Left colon (tissue), 2 donors: ENCODE results near the gene ROBO1. TPM values are rescaled to one million over a fixed set of nuclear protein-coding genes. Genes with fewer than 3 reads are reported as not detected.

Experiments used
- ATAC-seq: fragments of 200-7000 bp; cut with Tn5 transposase; one replicate; pipeline ENCODE4 v1.9.1; 2020; ENCODE audit warnings: mild to moderate bottlenecking, moderate library complexity
- DNase-seq, 2 donors: peaks; one replicate each; pipeline ENCODE4 v3.0.0-alpha.2; 2020
- intact Hi-C, 2 donors: fragments of 100-400 bp; cut with DNase I in 1 of 2; cut with micrococcal nuclease in 1 of 2; formaldehyde crosslinking; loops; one replicate each; pipeline versions ENCODE4 v1.11.2 to v1.14.0; 2022; cut with DNase I, micrococcal nuclease
- total RNA-seq, 2 donors: library from RNA; stranded (reverse); fragmentation: NEBNext Ultra II Directional; extraction: Animal tissue kit (Norgen Biotek cat#: 25700); gene quantifications; one replicate each; pipeline ENCODE4 v1.2.1, GENCODE V29; 2021
- donor health status: DM: no; HTN: no; CAD: no.
- donor health status: DM: yes; HTN: yes; CAD: no.

The ROBO1 gene
- total RNA-seq, 2 donors from 2014 or later: 3.0 to 9.7 TPM

DNA sequence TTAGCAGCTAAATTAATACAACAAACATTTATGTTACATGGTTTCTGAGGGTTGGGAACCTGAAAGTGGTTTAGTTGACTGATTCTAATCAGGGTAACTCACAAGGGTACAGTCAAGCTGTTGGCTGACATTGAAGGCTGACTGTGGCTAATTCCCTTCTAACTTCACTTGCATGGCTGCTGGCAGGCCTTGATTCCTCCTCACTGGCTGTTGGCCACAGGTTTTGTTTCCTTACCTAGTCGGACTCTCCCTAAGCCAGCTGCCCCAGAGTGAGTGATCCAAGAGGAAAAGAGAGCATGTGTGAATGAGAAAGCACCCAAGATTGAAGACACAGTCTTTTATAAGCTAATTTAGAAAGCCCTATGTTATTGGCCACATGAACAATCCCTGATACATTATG lies 700.1 kb downstream of the ROBO1 start:
- intact Hi-C loops: no loop called here
- DNase-seq: no peak
- no peak for ATAC-seq

DNA sequence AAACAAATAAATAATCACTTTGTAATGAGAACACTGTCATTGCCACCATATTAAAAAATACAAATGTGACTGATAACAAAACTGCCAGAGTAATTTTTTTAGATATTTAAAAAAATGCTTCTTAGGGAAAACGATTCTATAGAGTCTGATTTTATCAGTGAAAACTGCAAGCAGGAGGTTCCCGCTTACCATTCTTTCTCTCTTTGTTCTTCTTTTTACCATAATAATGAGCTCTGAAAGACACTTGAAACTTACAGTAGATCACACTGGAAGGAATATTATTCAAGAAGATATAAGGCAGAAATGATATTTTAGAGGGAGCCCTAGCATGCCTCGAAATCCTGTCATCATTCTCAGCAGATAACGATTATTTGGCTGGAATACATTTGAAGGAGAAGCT lies 701.3 kb downstream of the ROBO1 start:
- ATAC-seq: no peak
- intact Hi-C loops: no loop called here

DNA sequence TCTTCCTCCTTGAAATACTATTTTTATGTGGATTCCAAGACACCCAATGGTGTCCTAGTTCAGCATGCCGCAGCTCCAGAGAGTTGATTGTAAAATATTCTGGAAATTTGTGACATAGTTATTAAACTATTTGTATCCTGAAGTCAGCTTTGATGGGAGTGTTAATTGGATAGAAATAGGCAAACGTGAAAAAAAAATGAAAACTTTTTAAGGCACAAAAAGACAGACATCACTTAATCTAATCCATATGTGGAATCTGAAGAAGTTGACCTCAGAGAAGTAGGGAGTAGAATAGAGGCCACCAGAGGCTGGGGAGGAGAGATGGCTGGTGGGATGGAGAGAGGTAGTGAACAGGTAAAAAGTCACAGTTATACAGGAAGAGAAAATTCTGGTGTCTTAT lies 704.2 kb downstream of the ROBO1 start:
- DNase-seq: no peak
- no peak for ATAC-seq
- intact Hi-C loops: no loop called here

More for the DNA sequence above, 701.3 kb downstream of the ROBO1 start:
- no peak for DNase-seq

DNA sequence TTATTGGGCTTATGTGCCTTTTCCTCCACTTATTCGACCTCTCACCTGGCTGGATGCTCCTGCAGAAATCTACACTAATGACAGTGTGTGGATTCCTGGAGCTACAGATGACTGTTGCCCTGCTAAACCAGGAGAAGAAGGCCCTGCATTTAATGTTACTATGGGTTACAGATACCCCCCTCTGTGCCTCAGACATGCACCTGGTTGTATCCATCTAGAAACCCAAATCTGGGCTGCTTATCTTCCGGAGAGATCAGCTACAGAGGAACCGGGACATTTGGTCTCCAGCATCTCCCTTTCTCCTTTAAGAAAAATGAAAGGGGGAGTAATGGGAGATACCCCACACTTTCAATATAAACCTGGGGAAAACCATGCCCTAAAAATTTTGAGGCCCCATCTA lies 710.0 kb downstream of the ROBO1 start:
- intact Hi-C loops: no loop called here
- DNase-seq (no peak), ATAC-seq (no peak)

DNA sequence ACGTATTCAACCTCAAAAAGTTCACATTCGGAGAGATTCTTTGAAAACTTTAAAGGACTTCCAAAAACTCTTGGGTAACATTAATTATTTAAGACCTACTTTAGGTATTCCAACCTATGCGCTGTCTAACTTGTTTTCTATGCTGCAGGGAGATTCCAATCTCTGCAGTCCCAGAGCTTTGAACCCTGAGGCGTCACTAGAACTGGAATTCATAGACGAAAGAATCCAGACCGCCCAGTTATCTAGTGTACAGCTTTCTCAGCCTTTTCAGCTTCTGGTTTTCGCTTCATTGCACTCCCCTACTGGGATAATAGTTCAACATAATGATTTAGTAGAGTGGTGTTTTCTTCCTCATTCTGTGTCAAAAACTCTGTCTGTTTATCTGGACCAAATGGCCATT lies 711.3 kb downstream of the ROBO1 start:
- DNase-seq (no peak), ATAC-seq (no peak)
- intact Hi-C loops: no loop called here

- no peak for ATAC-seq
- no peak for DNase-seq
- intact Hi-C loops: no loop called here
Measured at GRCh38 chr3:79052054-79052681, 715.6 kb downstream of the ROBO1 start.

GRCh38 chr3:79047581-79047980 lies 720.2 kb downstream of the ROBO1 start:
- intact Hi-C loops: no loop called here
- no peak for ATAC-seq
- no peak for DNase-seq

GRCh38 chr3:79041621-79042020 lies 726.2 kb downstream of the ROBO1 start:
- no peak for ATAC-seq
- intact Hi-C loops: no loop called here

GRCh38 chr3:79040701-79041100 lies 727.1 kb downstream of the ROBO1 start:
- intact Hi-C loops: no loop called here
- no peak for ATAC-seq
- DNase-seq: no peak

More at GRCh38 chr3:79041621-79042020, 726.2 kb downstream of the ROBO1 start:
- DNase-seq: no peak

- DNase-seq (no peak), ATAC-seq (no peak)
- intact Hi-C loops: no loop called here
Measured at GRCh38 chr3:79040091-79040490, 727.7 kb downstream of the ROBO1 start.

- no peak for DNase-seq
- no peak for ATAC-seq
- intact Hi-C loops: no loop called here
Measured at GRCh38 chr3:79039192-79039591, 728.6 kb downstream of the ROBO1 start.

DNA sequence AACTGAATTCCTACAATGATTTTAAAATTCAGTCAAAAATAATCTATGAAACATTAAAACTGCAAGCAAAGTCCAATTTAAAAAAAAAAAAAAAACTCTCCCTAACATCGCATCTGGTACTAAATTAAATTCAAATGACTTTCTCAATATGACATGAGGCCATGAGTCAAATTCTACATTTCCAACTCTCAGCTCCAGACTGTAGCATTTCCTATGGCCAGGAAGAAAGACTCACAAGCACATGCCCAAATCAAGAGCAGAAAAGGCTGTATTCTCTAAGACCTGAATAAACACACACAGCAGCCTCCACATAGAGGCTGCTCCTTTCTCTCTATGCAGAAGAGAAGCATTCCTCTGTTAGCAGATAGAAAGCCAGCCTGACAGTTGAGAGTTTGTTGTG lies 729.2 kb downstream of the ROBO1 start:
- DNase-seq: no peak
- intact Hi-C loops: no loop called here
- no peak for ATAC-seq

GRCh38 chr3:79038057-79038456 lies 729.7 kb downstream of the ROBO1 start:
- intact Hi-C loops: no loop called here
- ATAC-seq (no peak), DNase-seq (no peak)

DNA sequence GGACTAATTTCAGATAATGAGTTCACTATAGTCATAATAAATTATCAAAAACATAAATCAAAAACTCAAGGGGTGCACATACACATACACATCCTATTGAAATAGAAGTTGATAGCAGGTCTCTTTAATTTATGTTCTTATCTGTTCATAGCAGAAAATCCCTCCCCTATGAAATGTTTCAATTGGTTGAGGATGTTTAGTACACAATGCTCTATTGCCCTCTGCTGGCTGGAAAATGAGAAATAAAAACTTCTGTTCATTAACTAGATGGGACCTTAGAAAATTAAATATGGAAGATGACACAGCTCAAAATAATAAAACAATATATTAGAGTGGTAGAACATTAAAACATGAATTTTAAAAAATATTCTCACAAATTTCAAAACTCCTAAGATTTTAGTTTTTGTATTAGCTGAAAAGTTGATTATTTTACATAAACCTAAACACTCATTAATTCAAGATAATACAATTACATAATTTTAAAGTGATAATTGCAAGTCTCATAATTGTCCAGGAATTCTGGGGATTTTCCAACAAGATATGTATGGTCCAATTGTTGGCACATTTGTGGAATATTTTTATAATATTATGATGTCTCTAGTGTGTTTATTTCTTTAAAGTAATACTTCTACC lies 735.0 kb downstream of the ROBO1 start:
- intact Hi-C loops: loop anchor here in 1 of 2 donors (5.0 kb wide), 1 partner anchor 371 kb away; no protein-coding TSS in a partner anchor
- DNase-seq: no peak
- peak; percentile 51 for ATAC-seq

DNA sequence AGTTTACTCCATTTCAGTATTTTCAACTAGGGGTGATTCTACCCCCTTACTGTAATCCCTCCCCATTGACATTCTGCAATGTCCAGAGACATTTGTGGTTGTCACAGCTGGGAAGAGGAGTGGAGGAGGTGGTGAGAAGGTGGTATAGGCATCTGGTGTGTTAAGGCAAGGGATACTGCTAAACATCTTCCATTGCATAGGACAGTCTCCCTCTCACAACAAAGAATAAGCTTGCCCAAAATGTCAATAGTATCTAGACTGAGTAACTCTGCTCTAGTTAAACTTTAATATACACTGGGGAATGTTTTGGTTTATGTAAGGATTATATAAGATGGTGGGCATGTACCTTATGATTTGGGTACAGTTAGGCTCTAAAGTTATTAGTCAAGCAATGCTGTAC lies 737.6 kb downstream of the ROBO1 start:
- ATAC-seq (no peak), DNase-seq (no peak)
- intact Hi-C loops: loop anchor here in 1 of 2 donors (5.0 kb wide), 1 partner anchor 368 kb away; no protein-coding TSS in a partner anchor

DNA sequence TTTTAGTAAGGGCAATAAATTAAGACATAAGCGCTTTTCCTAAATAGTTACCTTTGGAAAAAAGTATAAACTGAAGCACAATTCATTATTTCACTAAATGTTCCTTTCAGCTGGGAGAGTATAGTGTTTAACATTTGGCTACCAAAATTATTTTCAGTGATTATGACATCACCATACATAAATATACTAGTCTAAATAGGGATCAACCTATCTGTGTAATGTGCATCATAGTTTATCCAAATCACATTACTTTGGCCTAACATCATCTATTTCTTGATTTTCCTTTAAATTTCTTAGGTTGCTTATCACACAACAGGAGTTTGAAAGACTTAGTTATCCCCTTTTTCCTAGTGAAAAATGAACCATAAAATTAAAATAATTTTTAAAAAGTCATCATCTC lies 738.9 kb downstream of the ROBO1 start:
- DNase-seq: no peak
- intact Hi-C loops: no loop called here
- ATAC-seq: no peak

DNA sequence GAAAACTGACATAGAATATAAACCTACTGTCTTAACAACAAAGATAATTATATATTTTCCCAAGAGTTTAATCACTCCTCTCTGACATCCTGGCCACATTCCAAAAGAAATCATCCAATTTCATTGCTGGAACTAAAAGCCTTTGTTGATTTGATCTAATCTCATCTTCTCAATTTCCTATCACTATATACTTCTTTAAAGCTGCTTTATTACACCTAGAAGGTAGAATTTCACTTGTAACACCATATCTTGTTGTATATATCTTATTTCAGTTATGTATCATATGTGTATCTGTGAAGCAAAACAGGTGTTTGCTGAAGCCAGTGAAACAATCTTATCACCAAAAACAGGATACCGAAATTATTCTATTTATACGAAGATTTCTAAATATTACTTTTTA lies 740.2 kb downstream of the ROBO1 start:
- DNase-seq: no peak
- intact Hi-C loops: no loop called here
- no peak for ATAC-seq

- intact Hi-C loops: no loop called here
- DNase-seq: no peak
- ATAC-seq: no peak
Measured at GRCh38 chr3:79019924-79020173, 747.9 kb downstream of the ROBO1 start.

GRCh38 chr3:79019137-79019923 lies 748.5 kb downstream of the ROBO1 start:
- peak; percentile 67 to 70 for DNase-seq
- peak; percentile 88 for ATAC-seq
- intact Hi-C loops: no loop called here

GRCh38 chr3:79018671-79019136 lies 749.1 kb downstream of the ROBO1 start:
- ATAC-seq: peak; percentile 77
- intact Hi-C loops: no loop called here
- DNase-seq: peak; percentile 29 to 53
